DND-41 (cell line): Measurements from ENCODE around the gene PTPRN2.
"Not testable (repeated sequence)": the region's sequence is repeated elsewhere in the genome, so short reads cannot be mapped to it uniquely, and the experiment has no call there.

Source experiments
- ATAC-seq: fragments of 200-7000 bp; cut with Tn5 transposase; 3 replicates; pipeline ENCODE4 v1.9.1; 2021; ENCODE audit warnings: low read depth; ENCODE audit not compliant: insufficient read depth
- DNase-seq: peaks from one replicate; pipeline ENCODE4 v3.0.0-alpha.2; 2020
- H2AFZ ChIP-seq: 2 replicates; pipeline ENCODE4 v1.6.0; 2012; ENCODE audit warnings: low read depth, low read length
- H3K27ac ChIP-seq: 2 replicates; pipeline ENCODE4 v1.5.1; 2012; ENCODE audit warnings: low read length, inconsistent platforms
- H3K27me3 ChIP-seq: fragments of 200-600 bp; sonication (generic); 2 replicates; pipeline ENCODE4 v1.6.0; 2012; ENCODE audit warnings: low read length, mild to moderate bottlenecking, inconsistent platforms; ENCODE audit not compliant: insufficient read depth, poor library complexity
- H3K36me3 ChIP-seq: 2 replicates; pipeline ENCODE4 v1.5.1; 2012; ENCODE audit warnings: low read length, inconsistent platforms; ENCODE audit not compliant: insufficient read depth
- H3K4me1 ChIP-seq: 2 replicates; pipeline ENCODE4 v1.5.1; 2012; ENCODE audit warnings: mild to moderate bottlenecking, low read length; ENCODE audit not compliant: insufficient read depth
- H3K4me2 ChIP-seq: 2 replicates; pipeline ENCODE4 v1.6.0; 2012; ENCODE audit warnings: mild to moderate bottlenecking, moderate library complexity, low read length, inconsistent platforms; ENCODE audit not compliant: insufficient read depth
- H3K4me3 ChIP-seq, 2 experiments: fragments of 200-600 bp in 1 of 2; shearing (Covaris generic) in 1 of 2; 2 replicates each; pipeline ENCODE4 v1.5.1; 2012 to 2016; ENCODE audit warnings: inconsistent platforms in 2 of 2, low read length in 2 of 2, mild to moderate bottlenecking in 2 of 2, low read depth in 1 of 2, moderate library complexity in 1 of 2
- H3K79me2 ChIP-seq: 2 replicates; pipeline ENCODE4 v1.6.0; 2012; ENCODE audit warnings: low read length, inconsistent platforms; ENCODE audit not compliant: insufficient read depth
- H3K9ac ChIP-seq: 2 replicates; pipeline ENCODE4 v1.6.0; 2012; ENCODE audit warnings: low read depth, mild to moderate bottlenecking, inconsistent platforms, low read length, moderate library complexity
- H3K9me3 ChIP-seq: 2 replicates; pipeline ENCODE4 v1.5.1; 2012; ENCODE audit warnings: low read length, moderate library complexity, mild to moderate bottlenecking, inconsistent platforms; ENCODE audit not compliant: insufficient read depth, severe bottlenecking
- H4K20me1 ChIP-seq: 2 replicates; pipeline ENCODE4 v1.6.0; 2012; ENCODE audit warnings: low read length; ENCODE audit not compliant: insufficient read depth
- CTCF ChIP-seq: IDR thresholded peaks from 2 replicates; pipeline ENCODE4 v1.5.1; 2012; ENCODE audit warnings: borderline replicate concordance, low read length, moderate library complexity, mild to moderate bottlenecking; ENCODE audit not compliant: poor library complexity, severe bottlenecking; ENCODE audit errors: extremely low read depth
- EZH2 ChIP-seq: IDR thresholded peaks from 3 replicates; pipeline ENCODE4 v1.6.1; 2012; ENCODE audit warnings: borderline replicate concordance, low read depth, mild to moderate bottlenecking, moderate library complexity, low read length, inconsistent platforms; ENCODE audit not compliant: severe bottlenecking

The PTPRN2 gene

GRCh38 chr7:158512042-158512441 lies 75.6 kb downstream of the PTPRN2 start:
- ATAC-seq (no peak), DNase-seq (no peak)
- no peaks in the 10 kb centered on the region for H3K27me3 ChIP-seq
- H3K4me2 ChIP-seq, result no peak overlapping the region
- H3K27ac ChIP-seq, result no peak overlapping the region
- no peaks in the 10 kb centered on the region for H4K20me1 ChIP-seq
- H2AFZ ChIP-seq, result no peak overlapping the region
- H3K9ac ChIP-seq, result no peak overlapping the region
- no peaks in the 10 kb centered on the region for H3K79me2 ChIP-seq
- H3K9me3 ChIP-seq, result peaks cover 13% of the 10 kb centered on the region
- TF ChIP-seq CTCF (no peak), EZH2 (no peak)
- peaks cover 8% of the 10 kb centered on the region; the same call in 1 of the 2 replicates for H3K4me1 ChIP-seq
- no peak overlapping the region for H3K4me3 ChIP-seq
- H3K36me3 ChIP-seq, result no peaks in the 10 kb centered on the region

- Histone ChIP-seq H2AFZ (no peak overlapping the region), H3K4me1 (peaks cover 8% of the 10 kb centered on the region; the same call in 1 of the 2 replicates), H3K9ac (no peak overlapping the region), H3K27me3 (no peaks in the 10 kb centered on the region), H3K9me3 (peaks cover 13% of the 10 kb centered on the region), H3K4me3 (no peak overlapping the region), H4K20me1 (no peaks in the 10 kb centered on the region), H3K36me3 (no peaks in the 10 kb centered on the region), H3K79me2 (no peaks in the 10 kb centered on the region), H3K27ac (no peak overlapping the region), H3K4me2 (0 out of 2 replicates have a peak overlapping the region, but pooled peaks have one; percentile 8)
- ATAC-seq (peak; percentile 65; the same call in 2 of the 3 replicates), DNase-seq (peak; percentile 48)
- TF ChIP-seq CTCF (no peak), EZH2 (no peak)
Observed at GRCh38 chr7:158508802-158509385, 78.7 kb downstream of the PTPRN2 start.

- H3K4me1 ChIP-seq, H4K20me1 ChIP-seq, H3K4me2 ChIP-seq, H3K36me3 ChIP-seq, H2AFZ ChIP-seq, H3K79me2 ChIP-seq, H3K27ac ChIP-seq, H3K27me3 ChIP-seq, H3K4me3 ChIP-seq, H3K9ac ChIP-seq: not testable (repeated sequence)
- H3K9me3 ChIP-seq, result peaks cover 13% of the 10 kb centered on the region
- ATAC-seq (peak; percentile 68), DNase-seq (peak; percentile 33)
Observed at GRCh38 chr7:158508321-158508720, 79.3 kb downstream of the PTPRN2 start.

- TF ChIP-seq EZH2 (no peak), CTCF (no peak)
- Histone ChIP-seq H3K4me2 (no peak overlapping the region), H3K79me2 (no peaks in the 10 kb centered on the region), H2AFZ (no peak overlapping the region), H3K4me3 (no peak overlapping the region), H3K9ac (no peak overlapping the region), H3K36me3 (no peaks in the 10 kb centered on the region), H4K20me1 (no peaks in the 10 kb centered on the region), H3K27ac (no peak overlapping the region), H3K4me1 (peaks cover 8% of the 10 kb centered on the region; the same call in 1 of the 2 replicates), H3K27me3 (no peaks in the 10 kb centered on the region), H3K9me3 (peaks cover 13% of the 10 kb centered on the region)
- DNase-seq (no peak), ATAC-seq (no peak)
Observed at GRCh38 chr7:158507917-158508316, 79.7 kb downstream of the PTPRN2 start.

- H3K9me3 ChIP-seq, result peaks cover 11% of the 10 kb centered on the region
- not testable (repeated sequence) for ATAC-seq, H3K36me3 ChIP-seq
Observed at GRCh38 chr7:158507175-158507574, 80.4 kb downstream of the PTPRN2 start.

More at GRCh38 chr7:158507175-158507574, 80.4 kb downstream of the PTPRN2 start:
- H3K9ac ChIP-seq, H3K4me2 ChIP-seq, H3K4me3 ChIP-seq, H2AFZ ChIP-seq, H3K79me2 ChIP-seq, H3K27ac ChIP-seq, H4K20me1 ChIP-seq, H3K4me1 ChIP-seq, DNase-seq, H3K27me3 ChIP-seq: not testable (repeated sequence)
